Tibial artery (tissue), 4 donors: ENCODE data around the gene GCN1.
"Not testable (repeated sequence)": the region's sequence is repeated elsewhere in the genome, so short reads cannot be mapped to it uniquely, and the experiment has no call there.

Experiments
- DNase-seq, 2 donors: peaks; one replicate each; pipeline ENCODE4 v3.0.0-alpha.2; 2019
- H3K27ac ChIP-seq, 2 donors: fragments of 200-600 bp; sonication (generic) in 1 of 2; 1 replicate in 1 of 2; 2 replicates in 1 of 2; pipeline ENCODE4 v1.5.1; 2018 to 2019; ENCODE audit warnings: mild to moderate bottlenecking in 1 of 2
- H3K27me3 ChIP-seq, 2 donors: fragments of 200-600 bp; sonication (generic) in 1 of 2; one replicate each; pipeline versions ENCODE4 v1.5.1 to v1.6.0; 2016 to 2019
- H3K36me3 ChIP-seq, 3 donors: fragments of 200-600 bp; sonication (generic) in 2 of 3; one replicate each; pipeline ENCODE4 v1.5.1; 2016 to 2019; ENCODE audit warnings: mild to moderate bottlenecking in 2 of 3
- H3K4me1 ChIP-seq, 4 donors: fragments of 200-600 bp; sonication (generic) in 2 of 4; 1 replicate in 3 of 4; 2 replicates in 1 of 4; pipeline ENCODE4 v1.5.1; 2016 to 2019
- H3K4me3 ChIP-seq, 2 donors: fragments of 200-600 bp; sonication (generic) in 1 of 2; 1 replicate in 1 of 2; 2 replicates in 1 of 2; pipeline ENCODE4 v1.5.1; 2018 to 2019; ENCODE audit warnings: mild to moderate bottlenecking in 2 of 2
- H3K9me3 ChIP-seq, 3 donors: fragments of 200-600 bp; sonication (generic) in 1 of 3; one replicate each; pipeline ENCODE4 v1.5.1; 2016 to 2019
- CTCF ChIP-seq, 2 experiments: fragments of 200-600 bp in 1 of 2; fragments of 450-650 bp in 1 of 2; IDR thresholded peaks; one replicate each; pipeline ENCODE4 v1.5.1; 2017 to 2019; ENCODE audit warnings: antibody characterized with exemption in 2 of 2, mild to moderate bottlenecking in 1 of 2, moderate library complexity in 1 of 2
- intact Hi-C: fragments of 100-400 bp; cut with DNase I; formaldehyde crosslinking; loops from one replicate; pipeline ENCODE4 v1.15.0; 2023; ENCODE audit warnings: low total_unique reads

The GCN1 gene

GRCh38 chr12:120216742-120217605 lies 22.5 kb upstream of the GCN1 start:
- H3K4me3 ChIP-seq: no peak overlapping the region
- intact Hi-C loops: no loop called here
- no peaks in the 10 kb centered on the region for H3K4me1 ChIP-seq
- no peaks in the 10 kb centered on the region for H3K9me3 ChIP-seq
- H3K27ac ChIP-seq: no peak overlapping the region
- H3K36me3 ChIP-seq: peaks cover 66 to 98% (median 96%) of the 10 kb centered on the region in 3 donors
- H3K27me3 ChIP-seq: no peaks in the 10 kb centered on the region
- no peak for TF ChIP-seq CTCF (IDR thresholded peaks at IDR 0.05)
- no peak for DNase-seq

GRCh38 chr12:120215766-120216735 lies 21.5 kb upstream of the GCN1 start:
- intact Hi-C loops: no loop called here
- no peak for DNase-seq
- no peak overlapping the region for H3K27ac ChIP-seq
- no peak for TF ChIP-seq CTCF (IDR thresholded peaks at IDR 0.05)
- H3K4me1 ChIP-seq: no peaks in the 10 kb centered on the region
- no peak overlapping the region for H3K4me3 ChIP-seq
- H3K36me3 ChIP-seq: peaks cover 66 to 98% (median 96%) of the 10 kb centered on the region in 3 donors
- no peaks in the 10 kb centered on the region for H3K27me3 ChIP-seq
- no peaks in the 10 kb centered on the region for H3K9me3 ChIP-seq

GRCh38 chr12:120215357-120215735 lies 20.8 kb upstream of the GCN1 start:
- Histone ChIP-seq H3K4me3 (no peak overlapping the region), H3K27me3 (no peaks in the 10 kb centered on the region), H3K27ac (no peak overlapping the region), H3K9me3 (no peaks in the 10 kb centered on the region), H3K36me3 (peaks cover 60 to 98% (median 96%) of the 10 kb centered on the region in 3 donors), H3K4me1 (no peaks in the 10 kb centered on the region)
- DNase-seq: no peak
- TF ChIP-seq CTCF (IDR thresholded peaks at IDR 0.05): no peak
- intact Hi-C loops: no loop called here

GRCh38 chr12:120214626-120215356 lies 20.3 kb upstream of the GCN1 start:
- intact Hi-C loops: no loop called here
- DNase-seq: no peak
- Histone ChIP-seq H3K27me3 (no peaks in the 10 kb centered on the region), H3K9me3 (no peaks in the 10 kb centered on the region), H3K27ac (no peak overlapping the region), H3K4me3 (no peak overlapping the region), H3K36me3 (peaks cover 54 to 98% (median 96%) of the 10 kb centered on the region in 3 donors), H3K4me1 (no peaks in the 10 kb centered on the region)
- TF ChIP-seq CTCF (IDR thresholded peaks at IDR 0.05): no peak

- DNase-seq: no peak
- Histone ChIP-seq H3K4me1 (no peaks in the 10 kb centered on the region), H3K27me3 (no peaks in the 10 kb centered on the region), H3K4me3 (no peak overlapping the region), H3K36me3 (peaks cover 44 to 95% (median 86%) of the 10 kb centered on the region in 3 donors), H3K27ac (no peak overlapping the region), H3K9me3 (no peaks in the 10 kb centered on the region)
- intact Hi-C loops: no loop called here
- TF ChIP-seq CTCF (IDR thresholded peaks at IDR 0.05): no peak
These were observed 19.2 kb upstream of the GCN1 start for GRCh38 chr12:120213758-120214157.

GRCh38 chr12:120213182-120213581 lies 18.7 kb upstream of the GCN1 start:
- peaks cover 44 to 89% (median 81%) of the 10 kb centered on the region in 3 donors for H3K36me3 ChIP-seq
- intact Hi-C loops, DNase-seq: not testable (repeated sequence)

More at GRCh38 chr12:120213182-120213581, 18.7 kb upstream of the GCN1 start:
- H3K27me3 ChIP-seq, H3K4me1 ChIP-seq, H3K27ac ChIP-seq, H3K4me3 ChIP-seq, H3K9me3 ChIP-seq: not testable (repeated sequence)
